PFSK-1 (cell line): ENCODE data around the gene PCDHGA1.
"Not testable (repeated sequence)": the region's sequence is repeated elsewhere in the genome, so short reads cannot be mapped to it uniquely, and the experiment has no call there.

Source experiments
- FOXP2 ChIP-seq: optimal IDR thresholded peaks from 2 replicates; pipeline ENCODE3; 2011; ENCODE audit warnings: borderline replicate concordance, control low read depth, inconsistent platforms; ENCODE audit not compliant: insufficient read depth; ENCODE audit errors: extremely low read length, extremely low read depth
- POLR2AphosphoS5 ChIP-seq: IDR thresholded peaks from 2 replicates; pipeline ENCODE4 v1.6.1; 2012; ENCODE audit warnings: low read depth, mild to moderate bottlenecking, control low read depth, low read length, moderate library complexity
- SIN3A ChIP-seq: IDR thresholded peaks from 2 replicates; pipeline ENCODE4 v1.6.1; 2012; ENCODE audit warnings: mild to moderate bottlenecking, low read length, moderate library complexity, borderline replicate concordance; ENCODE audit not compliant: insufficient read depth
- TAF1 ChIP-seq: IDR thresholded peaks from 2 replicates; pipeline ENCODE4 v1.6.1; 2012; ENCODE audit warnings: low read length, control low read depth, borderline replicate concordance; ENCODE audit not compliant: insufficient read depth
- TF ChIP-seq, protein P1 (sequence below), 2 experiments: IDR thresholded peaks; 2 replicates each; pipeline versions ENCODE4 v1.6.1 to v1.8.0; 2011 to 2012; ENCODE audit warnings: low read depth in 2 of 2, low read length in 2 of 2, control low read depth in 1 of 2, inconsistent platforms in 1 of 2, mild to moderate bottlenecking in 1 of 2, moderate library complexity in 1 of 2; ENCODE audit not compliant: insufficient read depth in 1 of 2

The PCDHGA1 gene

DNA sequence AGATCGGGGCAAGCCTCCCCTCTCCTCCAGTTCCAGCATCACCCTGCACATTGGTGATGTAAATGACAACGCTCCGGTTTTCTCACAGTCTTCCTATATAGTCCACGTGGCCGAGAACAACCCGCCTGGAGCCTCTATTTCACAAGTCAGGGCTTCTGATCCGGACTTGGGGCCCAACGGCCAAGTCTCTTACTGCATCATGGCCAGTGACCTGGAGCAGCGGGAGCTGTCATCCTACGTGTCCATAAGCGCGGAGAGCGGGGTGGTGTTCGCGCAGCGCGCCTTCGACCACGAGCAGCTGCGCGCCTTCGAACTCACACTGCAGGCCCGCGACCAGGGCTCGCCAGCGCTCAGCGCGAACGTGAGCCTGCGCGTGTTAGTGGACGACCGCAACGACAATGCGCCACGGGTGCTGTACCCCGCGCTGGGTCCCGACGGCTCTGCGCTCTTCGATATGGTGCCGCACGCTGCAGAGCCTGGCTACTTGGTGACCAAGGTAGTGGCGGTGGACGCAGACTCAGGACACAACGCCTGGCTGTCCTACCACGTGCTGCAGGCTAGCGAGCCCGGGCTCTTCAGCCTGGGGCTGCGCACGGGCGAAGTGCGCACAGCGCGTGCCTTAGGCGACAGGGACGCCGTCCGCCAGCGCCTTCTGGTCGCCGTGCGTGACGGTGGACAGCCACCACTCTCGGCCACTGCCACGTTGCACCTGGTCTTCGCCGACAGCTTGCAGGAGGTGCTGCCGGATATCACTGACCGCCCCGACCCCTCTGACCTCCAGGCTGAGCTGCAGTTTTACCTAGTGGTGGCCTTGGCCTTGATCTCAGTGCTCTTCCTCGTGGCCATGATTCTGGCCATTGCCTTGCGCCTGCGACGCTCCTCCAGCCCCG, 59.1 kb downstream of the PCDHGA1 start:
- TF ChIP-seq TAF1 (no peak), SIN3A (no peak), POLR2AphosphoS5 (no peak), FOXP2 (no peak)
- TF ChIP-seq, protein P1, sequence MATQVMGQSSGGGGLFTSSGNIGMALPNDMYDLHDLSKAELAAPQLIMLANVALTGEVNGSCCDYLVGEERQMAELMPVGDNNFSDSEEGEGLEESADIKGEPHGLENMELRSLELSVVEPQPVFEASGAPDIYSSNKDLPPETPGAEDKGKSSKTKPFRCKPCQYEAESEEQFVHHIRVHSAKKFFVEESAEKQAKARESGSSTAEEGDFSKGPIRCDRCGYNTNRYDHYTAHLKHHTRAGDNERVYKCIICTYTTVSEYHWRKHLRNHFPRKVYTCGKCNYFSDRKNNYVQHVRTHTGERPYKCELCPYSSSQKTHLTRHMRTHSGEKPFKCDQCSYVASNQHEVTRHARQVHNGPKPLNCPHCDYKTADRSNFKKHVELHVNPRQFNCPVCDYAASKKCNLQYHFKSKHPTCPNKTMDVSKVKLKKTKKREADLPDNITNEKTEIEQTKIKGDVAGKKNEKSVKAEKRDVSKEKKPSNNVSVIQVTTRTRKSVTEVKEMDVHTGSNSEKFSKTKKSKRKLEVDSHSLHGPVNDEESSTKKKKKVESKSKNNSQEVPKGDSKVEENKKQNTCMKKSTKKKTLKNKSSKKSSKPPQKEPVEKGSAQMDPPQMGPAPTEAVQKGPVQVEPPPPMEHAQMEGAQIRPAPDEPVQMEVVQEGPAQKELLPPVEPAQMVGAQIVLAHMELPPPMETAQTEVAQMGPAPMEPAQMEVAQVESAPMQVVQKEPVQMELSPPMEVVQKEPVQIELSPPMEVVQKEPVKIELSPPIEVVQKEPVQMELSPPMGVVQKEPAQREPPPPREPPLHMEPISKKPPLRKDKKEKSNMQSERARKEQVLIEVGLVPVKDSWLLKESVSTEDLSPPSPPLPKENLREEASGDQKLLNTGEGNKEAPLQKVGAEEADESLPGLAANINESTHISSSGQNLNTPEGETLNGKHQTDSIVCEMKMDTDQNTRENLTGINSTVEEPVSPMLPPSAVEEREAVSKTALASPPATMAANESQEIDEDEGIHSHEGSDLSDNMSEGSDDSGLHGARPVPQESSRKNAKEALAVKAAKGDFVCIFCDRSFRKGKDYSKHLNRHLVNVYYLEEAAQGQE (IDR thresholded peaks at IDR 0.05; ENCODE audit: insufficient read depth in 1 of 2, low read depth in 2 of 2, low read length in 2 of 2): no peak

DNA sequence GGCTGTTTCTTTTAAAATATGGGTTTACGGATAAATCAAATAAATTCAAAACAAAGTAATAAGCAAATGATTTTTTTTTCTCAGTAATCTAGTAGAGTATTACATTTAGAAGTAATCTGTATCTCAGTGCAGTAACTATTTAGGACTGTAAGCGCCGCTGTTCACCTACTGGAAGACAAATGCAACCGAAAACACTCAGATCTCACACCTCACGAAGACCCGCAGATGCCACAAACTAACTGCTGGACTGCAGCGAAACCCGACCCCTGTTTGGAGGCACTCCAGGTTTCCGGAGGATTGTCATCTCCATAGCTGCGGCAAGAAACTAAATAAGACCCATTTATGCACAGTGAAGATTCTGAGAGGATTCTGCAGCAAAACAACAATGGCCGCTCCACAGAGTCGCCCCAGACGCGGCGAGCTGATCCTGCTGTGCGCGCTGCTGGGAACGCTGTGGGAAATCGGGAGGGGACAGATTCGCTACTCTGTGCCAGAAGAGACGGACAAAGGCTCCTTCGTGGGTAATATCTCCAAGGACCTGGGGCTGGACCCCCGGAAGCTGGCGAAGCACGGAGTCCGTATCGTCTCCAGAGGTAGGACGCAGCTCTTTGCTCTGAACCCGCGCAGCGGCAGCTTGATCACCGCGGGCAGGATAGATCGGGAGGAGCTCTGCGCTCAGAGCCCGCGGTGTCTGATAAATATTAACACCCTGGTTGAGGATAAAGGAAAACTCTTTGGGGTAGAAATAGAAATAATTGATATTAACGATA, 62.3 kb downstream of the PCDHGA1 start, which contains the start of gene PCDHGA8:
PCDHGA8 (plus strand) TSS at position 205 of the 770 bp plus-strand sequence; CDS start at position 386, 181 bp downstream.
- TF ChIP-seq TAF1 (no peak), FOXP2 (no peak), SIN3A (no peak), POLR2AphosphoS5 (no peak)
- TF ChIP-seq, protein P1 (IDR thresholded peaks at IDR 0.05; ENCODE audit: insufficient read depth in 1 of 2, low read depth in 2 of 2, low read length in 2 of 2): no peak

DNA sequence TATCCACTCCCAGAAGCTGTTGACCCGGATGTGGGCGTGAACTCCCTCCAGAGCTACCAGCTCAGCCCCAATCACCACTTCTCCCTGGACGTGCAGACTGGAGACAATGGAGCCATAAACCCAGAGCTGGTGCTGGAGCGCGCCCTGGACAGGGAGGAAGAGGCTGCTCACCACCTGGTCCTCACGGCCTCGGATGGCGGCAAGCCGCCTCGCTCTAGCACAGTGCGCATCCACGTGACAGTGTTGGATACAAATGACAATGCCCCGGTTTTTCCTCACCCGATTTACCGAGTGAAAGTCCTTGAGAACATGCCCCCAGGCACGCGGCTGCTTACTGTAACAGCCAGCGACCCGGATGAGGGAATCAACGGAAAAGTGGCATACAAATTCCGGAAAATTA, 63.0 kb downstream of the PCDHGA1 start:
- TF ChIP-seq POLR2AphosphoS5: no peak
- no peak for TF ChIP-seq TAF1

DNA sequence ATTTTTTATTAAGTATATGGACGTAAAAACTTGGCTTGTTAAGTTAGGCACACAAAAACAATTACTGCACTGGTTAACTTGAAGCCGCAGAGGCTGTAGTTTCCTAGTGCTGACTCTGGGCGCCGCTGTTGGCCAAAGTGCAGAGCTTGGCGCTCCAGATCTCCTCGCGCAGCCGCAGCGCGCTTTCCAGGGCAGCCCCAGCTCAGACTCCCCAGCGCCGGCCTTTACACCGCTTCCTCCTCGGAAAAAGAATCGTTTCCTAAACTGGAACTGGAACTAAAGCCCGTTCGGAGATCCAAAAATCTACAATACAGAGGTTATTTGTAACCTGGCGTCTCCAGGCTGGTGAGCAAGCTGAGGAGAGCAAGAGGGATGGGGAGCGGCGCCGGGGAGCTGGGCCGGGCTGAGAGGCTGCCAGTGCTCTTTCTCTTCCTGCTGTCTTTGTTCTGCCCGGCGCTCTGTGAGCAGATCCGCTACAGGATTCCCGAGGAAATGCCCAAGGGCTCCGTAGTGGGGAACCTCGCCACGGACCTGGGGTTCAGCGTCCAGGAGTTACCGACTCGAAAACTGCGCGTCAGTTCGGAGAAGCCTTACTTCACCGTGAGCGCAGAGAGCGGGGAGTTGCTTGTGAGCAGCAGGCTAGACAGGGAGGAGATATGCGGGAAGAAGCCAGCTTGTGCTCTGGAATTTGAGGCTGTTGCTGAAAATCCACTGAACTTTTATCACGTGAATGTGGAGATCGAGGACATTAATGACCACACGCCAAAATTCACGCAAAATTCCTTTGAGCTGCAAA, 67.6 kb downstream of the PCDHGA1 start, which contains the start of gene PCDHGB5:
PCDHGB5 (plus strand) TSS at position 192 of the 796 bp plus-strand sequence; CDS start at position 373, 181 bp downstream.
- not testable (repeated sequence) for TF ChIP-seq POLR2AphosphoS5, SIN3A
- TF ChIP-seq, protein P1 (IDR thresholded peaks at IDR 0.05; ENCODE audit: insufficient read depth in 1 of 2, low read depth in 2 of 2, low read length in 2 of 2): not testable (repeated sequence)

DNA sequence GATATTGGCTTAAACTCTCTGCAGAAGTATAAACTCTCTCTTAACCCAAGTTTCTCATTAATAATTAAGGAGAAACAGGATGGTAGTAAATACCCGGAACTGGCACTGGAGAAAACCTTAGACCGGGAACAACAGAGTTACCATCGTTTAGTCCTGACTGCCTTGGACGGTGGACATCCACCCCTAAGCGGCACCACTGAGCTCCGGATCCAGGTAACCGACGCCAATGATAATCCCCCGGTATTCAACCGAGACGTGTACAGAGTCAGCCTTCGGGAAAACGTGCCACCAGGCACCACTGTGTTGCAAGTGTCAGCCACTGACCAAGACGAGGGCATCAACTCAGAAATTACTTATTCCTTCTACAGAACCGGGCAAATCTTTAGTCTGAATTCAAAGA, 68.3 kb downstream of the PCDHGA1 start:
- TF ChIP-seq TAF1: no peak
- no peak for TF ChIP-seq POLR2AphosphoS5
- no peak for TF ChIP-seq FOXP2
- TF ChIP-seq, protein P1 (IDR thresholded peaks at IDR 0.05; ENCODE audit: insufficient read depth in 1 of 2, low read depth in 2 of 2, low read length in 2 of 2): no peak
- no peak for TF ChIP-seq SIN3A
